ENCODE data around the gene HACD2. TPM values are rescaled to one million over a fixed set of nuclear protein-coding genes. Genes with fewer than 3 reads are reported as not detected.
"Not testable (repeated sequence)": the region's sequence is repeated elsewhere in the genome, so short reads cannot be mapped to it uniquely, and the experiment has no call there.

The HACD2 gene
- total RNA-seq, 2 experiments from 2014 or later, result 12.1 to 13.3 TPM

DNA sequence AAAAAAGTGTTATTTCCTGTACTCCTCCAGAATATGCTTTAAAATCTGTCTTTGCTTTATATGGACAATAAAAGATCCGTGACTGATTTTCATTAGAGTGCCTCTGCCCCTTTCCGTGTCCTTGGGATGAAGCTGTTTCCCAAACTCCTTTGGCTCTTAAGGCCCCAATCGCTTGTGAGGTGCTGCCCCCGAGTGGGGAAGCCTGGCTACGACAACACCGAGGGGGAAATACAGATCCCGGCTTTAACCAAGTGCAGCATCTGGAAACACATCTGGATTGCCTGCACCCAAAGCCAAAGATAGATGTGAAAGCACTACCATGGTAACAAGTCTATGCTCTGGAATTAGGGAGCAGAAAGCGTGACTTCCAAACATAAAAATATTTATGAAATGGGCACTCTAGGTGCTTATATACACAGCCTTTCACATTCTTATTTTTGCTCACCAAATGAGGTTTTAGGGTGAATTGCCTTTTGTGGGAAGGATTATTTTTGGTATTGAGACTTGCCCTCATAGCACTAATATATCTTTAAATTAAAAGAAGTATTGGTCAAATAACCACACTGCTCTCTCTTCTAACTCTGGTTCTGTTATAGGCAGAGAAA is 95.4 kb downstream of the HACD2 start:
- H3K27ac Mint-ChIP-seq, result no peak overlapping the region
- Histone ChIP-seq H3K4me3 (ENCODE audit: low read length) (no peak overlapping the region), H3K4me1 (ENCODE audit: insufficient read depth, low read length) (no peaks in the 10 kb centered on the region), H3K27ac (ENCODE audit: low read depth in 1 of 2, low read length in 2 of 2) (no peak overlapping the region), H3K27me3 (ENCODE audit: control insufficient read depth in 1 of 2, insufficient read depth in 2 of 2, low read length in 2 of 2) (no peaks in the 10 kb centered on the region), H3K36me3 (ENCODE audit: insufficient read depth, low read length) (peaks cover 11% of the 10 kb centered on the region), H3K9me3 (ENCODE audit: control insufficient read depth in 1 of 2, insufficient read depth in 1 of 2, low read length in 2 of 2) (no peaks in the 10 kb centered on the region)
- peaks cover 16% of the 10 kb centered on the region for H3K36me3 Mint-ChIP-seq (ENCODE audit: low read depth)
- ChIA-PET CTCF (interaction anchor here (0.5 to 1.5 kb wide), 3 partner anchors 69 to 1994 kb away, joined by 3 to 4 read pairs (median 4); no protein-coding TSS in a partner anchor), POLR2A (no interaction called here)
- TF ChIP-seq, protein P1, sequence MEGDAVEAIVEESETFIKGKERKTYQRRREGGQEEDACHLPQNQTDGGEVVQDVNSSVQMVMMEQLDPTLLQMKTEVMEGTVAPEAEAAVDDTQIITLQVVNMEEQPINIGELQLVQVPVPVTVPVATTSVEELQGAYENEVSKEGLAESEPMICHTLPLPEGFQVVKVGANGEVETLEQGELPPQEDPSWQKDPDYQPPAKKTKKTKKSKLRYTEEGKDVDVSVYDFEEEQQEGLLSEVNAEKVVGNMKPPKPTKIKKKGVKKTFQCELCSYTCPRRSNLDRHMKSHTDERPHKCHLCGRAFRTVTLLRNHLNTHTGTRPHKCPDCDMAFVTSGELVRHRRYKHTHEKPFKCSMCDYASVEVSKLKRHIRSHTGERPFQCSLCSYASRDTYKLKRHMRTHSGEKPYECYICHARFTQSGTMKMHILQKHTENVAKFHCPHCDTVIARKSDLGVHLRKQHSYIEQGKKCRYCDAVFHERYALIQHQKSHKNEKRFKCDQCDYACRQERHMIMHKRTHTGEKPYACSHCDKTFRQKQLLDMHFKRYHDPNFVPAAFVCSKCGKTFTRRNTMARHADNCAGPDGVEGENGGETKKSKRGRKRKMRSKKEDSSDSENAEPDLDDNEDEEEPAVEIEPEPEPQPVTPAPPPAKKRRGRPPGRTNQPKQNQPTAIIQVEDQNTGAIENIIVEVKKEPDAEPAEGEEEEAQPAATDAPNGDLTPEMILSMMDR (IDR thresholded peaks at IDR 0.05), result peak; percentile 70
- no peaks in the 10 kb centered on the region for H3K9me3 Mint-ChIP-seq
- no peaks in the 10 kb centered on the region for H3K4me1 Mint-ChIP-seq (ENCODE audit: low read depth)
- DNase-seq (peak in 13 of 14 experiments; percentile 5 to 49 (median 17)), ATAC-seq (ENCODE audit: poor library complexity) (no peak)
- intact Hi-C loops (cut with DNase I, micrococcal nuclease), result loop anchor here (1.0 to 5.0 kb wide), 3 partner anchors 157 to 1942 kb away; partner anchors contain the start of gene POLQ (in 2 of the 2)
- no peak overlapping the region for H3K4me3 Mint-ChIP-seq
- no peaks in the 10 kb centered on the region for H3K27me3 Mint-ChIP-seq

- H3K4me3 Mint-ChIP-seq, result no peak overlapping the region
- H3K4me1 Mint-ChIP-seq (ENCODE audit: low read depth), result no peaks in the 10 kb centered on the region
- H3K9me3 Mint-ChIP-seq, result no peaks in the 10 kb centered on the region
- no peak overlapping the region for H3K4me3 ChIP-seq (ENCODE audit: low read length)
- H3K36me3 ChIP-seq (ENCODE audit: insufficient read depth, low read length), result peaks cover 7% of the 10 kb centered on the region
- ATAC-seq (ENCODE audit: poor library complexity) (no peak), DNase-seq (no peak)
- no peaks in the 10 kb centered on the region for H3K27me3 Mint-ChIP-seq
- no peaks in the 10 kb centered on the region for H3K27me3 ChIP-seq (ENCODE audit: control insufficient read depth in 1 of 2, insufficient read depth in 2 of 2, low read length in 2 of 2)
- H3K4me1 ChIP-seq (ENCODE audit: insufficient read depth, low read length), result no peaks in the 10 kb centered on the region
- H3K9me3 ChIP-seq (ENCODE audit: control insufficient read depth in 1 of 2, insufficient read depth in 1 of 2, low read length in 2 of 2), result no peaks in the 10 kb centered on the region
- H3K27ac Mint-ChIP-seq, result no peak overlapping the region
- TF ChIP-seq, protein P1 (IDR thresholded peaks at IDR 0.05), result no peak
- H3K36me3 Mint-ChIP-seq (ENCODE audit: low read depth), result peaks cover 9% of the 10 kb centered on the region
- intact Hi-C loops (cut with DNase I, micrococcal nuclease), result loop anchor here (1.0 to 5.0 kb wide), 3 partner anchors 156 to 1941 kb away; partner anchors contain the start of gene POLQ (in 2 of the 2)
- ChIA-PET CTCF (interaction anchor here (0.5 to 1.5 kb wide), 2 partner anchors 70 to 143 kb away, joined by 3 to 4 read pairs; no protein-coding TSS in a partner anchor), POLR2A (no interaction called here)
- H3K27ac ChIP-seq (ENCODE audit: low read depth in 1 of 2, low read length in 2 of 2), result no peak overlapping the region
Observed at GRCh38 chr3:123488645-123489347, 96.1 kb downstream of the HACD2 start.

- POLR2A ChIA-PET; H3K9me3 ChIP-seq (ENCODE audit: control insufficient read depth in 1 of 2, insufficient read depth in 1 of 2, low read length in 2 of 2); H3K27me3 Mint-ChIP-seq; H3K27me3 ChIP-seq (ENCODE audit: control insufficient read depth in 1 of 2, insufficient read depth in 2 of 2, low read length in 2 of 2); H3K4me3 ChIP-seq (ENCODE audit: low read length); H3K27ac ChIP-seq (ENCODE audit: low read depth in 1 of 2, low read length in 2 of 2); DNase-seq; H3K4me3 Mint-ChIP-seq; H3K36me3 Mint-ChIP-seq (ENCODE audit: low read depth); H3K36me3 ChIP-seq (ENCODE audit: insufficient read depth, low read length); H3K27ac Mint-ChIP-seq; CTCF ChIA-PET; H3K4me1 ChIP-seq (ENCODE audit: insufficient read depth, low read length); H3K4me1 Mint-ChIP-seq (ENCODE audit: low read depth); H3K9me3 Mint-ChIP-seq; ATAC-seq (ENCODE audit: poor library complexity): not testable (repeated sequence)
- intact Hi-C loops (cut with DNase I, micrococcal nuclease), result loop anchor here (5.0 kb wide), 2 partner anchors 155 to 1940 kb away; partner anchors contain the start of gene POLQ (in 2 of the 2)
Observed at GRCh38 chr3:123487063-123487462, 97.8 kb downstream of the HACD2 start.

Data from CD4-positive, alpha-beta T cell (primary cell).